Panc1 (cell line): Measurements from ENCODE around the gene DCBLD2.

Experiments
- POLR2AphosphoS5 ChIP-seq: IDR thresholded peaks from 2 replicates; pipeline ENCODE4 v1.6.1; 2012; ENCODE audit warnings: mild to moderate bottlenecking, low read depth, low read length, moderate library complexity
- SIN3A ChIP-seq: IDR thresholded peaks from 2 replicates; pipeline ENCODE4 v1.6.1; 2012; ENCODE audit warnings: low read depth, mild to moderate bottlenecking, low read length, moderate library complexity, borderline replicate concordance; ENCODE audit not compliant: insufficient read depth
- TCF7L2 ChIP-seq: IDR thresholded peaks from 2 replicates; pipeline ENCODE4 v1.6.1; 2011; ENCODE audit warnings: mild to moderate bottlenecking, low read depth, low read length, inconsistent platforms
- TF ChIP-seq, protein P1 (sequence below), 2 experiments: IDR thresholded peaks; 2 replicates each; pipeline ENCODE4 v1.6.1; 2011 to 2012; ENCODE audit warnings: low read depth in 2 of 2, control low read depth in 1 of 2, low read length in 1 of 2, mild to moderate bottlenecking in 1 of 2, moderate library complexity in 1 of 2; ENCODE audit not compliant: insufficient read depth in 1 of 2
- TF ChIP-seq, protein P2 (sequence below): fragments of 450-650 bp; IDR thresholded peaks from 2 replicates; pipeline ENCODE4 v1.5.1; 2017; ENCODE audit warnings: mild to moderate bottlenecking

DNA sequence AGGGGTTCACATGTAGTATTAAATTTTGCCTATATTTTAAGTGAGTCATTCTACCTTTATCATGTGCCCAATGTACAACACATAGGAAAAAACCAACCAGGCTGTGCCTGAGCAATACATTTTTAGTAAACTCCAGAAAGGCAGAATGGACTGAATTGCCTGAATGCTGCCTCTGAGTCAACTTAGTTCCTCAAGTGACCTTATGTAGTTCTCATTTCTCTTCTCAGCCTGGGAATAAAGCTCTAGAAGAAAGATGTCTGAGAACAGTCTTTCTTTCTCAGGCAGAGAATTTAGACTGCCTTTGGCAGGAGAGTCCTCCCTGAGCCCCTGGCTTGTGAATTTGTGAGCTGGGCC is 125.4 kb downstream of the DCBLD2 start:
- TF ChIP-seq, protein P1, sequence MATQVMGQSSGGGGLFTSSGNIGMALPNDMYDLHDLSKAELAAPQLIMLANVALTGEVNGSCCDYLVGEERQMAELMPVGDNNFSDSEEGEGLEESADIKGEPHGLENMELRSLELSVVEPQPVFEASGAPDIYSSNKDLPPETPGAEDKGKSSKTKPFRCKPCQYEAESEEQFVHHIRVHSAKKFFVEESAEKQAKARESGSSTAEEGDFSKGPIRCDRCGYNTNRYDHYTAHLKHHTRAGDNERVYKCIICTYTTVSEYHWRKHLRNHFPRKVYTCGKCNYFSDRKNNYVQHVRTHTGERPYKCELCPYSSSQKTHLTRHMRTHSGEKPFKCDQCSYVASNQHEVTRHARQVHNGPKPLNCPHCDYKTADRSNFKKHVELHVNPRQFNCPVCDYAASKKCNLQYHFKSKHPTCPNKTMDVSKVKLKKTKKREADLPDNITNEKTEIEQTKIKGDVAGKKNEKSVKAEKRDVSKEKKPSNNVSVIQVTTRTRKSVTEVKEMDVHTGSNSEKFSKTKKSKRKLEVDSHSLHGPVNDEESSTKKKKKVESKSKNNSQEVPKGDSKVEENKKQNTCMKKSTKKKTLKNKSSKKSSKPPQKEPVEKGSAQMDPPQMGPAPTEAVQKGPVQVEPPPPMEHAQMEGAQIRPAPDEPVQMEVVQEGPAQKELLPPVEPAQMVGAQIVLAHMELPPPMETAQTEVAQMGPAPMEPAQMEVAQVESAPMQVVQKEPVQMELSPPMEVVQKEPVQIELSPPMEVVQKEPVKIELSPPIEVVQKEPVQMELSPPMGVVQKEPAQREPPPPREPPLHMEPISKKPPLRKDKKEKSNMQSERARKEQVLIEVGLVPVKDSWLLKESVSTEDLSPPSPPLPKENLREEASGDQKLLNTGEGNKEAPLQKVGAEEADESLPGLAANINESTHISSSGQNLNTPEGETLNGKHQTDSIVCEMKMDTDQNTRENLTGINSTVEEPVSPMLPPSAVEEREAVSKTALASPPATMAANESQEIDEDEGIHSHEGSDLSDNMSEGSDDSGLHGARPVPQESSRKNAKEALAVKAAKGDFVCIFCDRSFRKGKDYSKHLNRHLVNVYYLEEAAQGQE (IDR thresholded peaks at IDR 0.05; ENCODE audit: insufficient read depth in 1 of 2, low read depth in 2 of 2, low read length in 1 of 2): no peak
- TF ChIP-seq, protein P2, sequence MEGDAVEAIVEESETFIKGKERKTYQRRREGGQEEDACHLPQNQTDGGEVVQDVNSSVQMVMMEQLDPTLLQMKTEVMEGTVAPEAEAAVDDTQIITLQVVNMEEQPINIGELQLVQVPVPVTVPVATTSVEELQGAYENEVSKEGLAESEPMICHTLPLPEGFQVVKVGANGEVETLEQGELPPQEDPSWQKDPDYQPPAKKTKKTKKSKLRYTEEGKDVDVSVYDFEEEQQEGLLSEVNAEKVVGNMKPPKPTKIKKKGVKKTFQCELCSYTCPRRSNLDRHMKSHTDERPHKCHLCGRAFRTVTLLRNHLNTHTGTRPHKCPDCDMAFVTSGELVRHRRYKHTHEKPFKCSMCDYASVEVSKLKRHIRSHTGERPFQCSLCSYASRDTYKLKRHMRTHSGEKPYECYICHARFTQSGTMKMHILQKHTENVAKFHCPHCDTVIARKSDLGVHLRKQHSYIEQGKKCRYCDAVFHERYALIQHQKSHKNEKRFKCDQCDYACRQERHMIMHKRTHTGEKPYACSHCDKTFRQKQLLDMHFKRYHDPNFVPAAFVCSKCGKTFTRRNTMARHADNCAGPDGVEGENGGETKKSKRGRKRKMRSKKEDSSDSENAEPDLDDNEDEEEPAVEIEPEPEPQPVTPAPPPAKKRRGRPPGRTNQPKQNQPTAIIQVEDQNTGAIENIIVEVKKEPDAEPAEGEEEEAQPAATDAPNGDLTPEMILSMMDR: no peak
- no peak for TF ChIP-seq TCF7L2
- no peak for TF ChIP-seq SIN3A
- TF ChIP-seq POLR2AphosphoS5: no peak
